Endothelial cell of umbilical vein (primary cell): Measurements from ENCODE around the gene FXYD6. TPM values are rescaled to one million over a fixed set of nuclear protein-coding genes. Genes with fewer than 3 reads are reported as not detected.

ENCODE experiments used
- BruUV-seq: library from RNA; stranded (reverse); fragments of 400-500 nt; replicated peaks from 2 replicates; lab custom pipeline; 2021; lab: Mats Ljungman, UMichigan
- CTCF ChIA-PET: fragments of 300-600, 350-600 bp; sonication (Branson Sonifier 250); formaldehyde crosslinking; loops from one replicate; lab custom pipeline; 2021; ENCODE audit warnings: antibody characterized with exemption, inconsistent platforms; lab: Charles Lee
- POLR2A ChIA-PET: fragments of 300-600, 350-600 bp; sonication (Branson Sonifier 250); formaldehyde crosslinking; loops from one replicate; lab custom pipeline; 2021; ENCODE audit warnings: antibody characterized with exemption, inconsistent platforms; lab: Charles Lee
- DNase-seq: peaks from one replicate; pipeline ENCODE4 v3.0.0-alpha.2; 2011; ENCODE audit warnings: low read depth, low spot score
- FAIRE-seq: peaks from 2 replicates; lab custom pipeline; 2011; peaks lifted over from hg19 to GRCh38; lab: Jason Lieb, UNC
- H2AFZ ChIP-seq: 2 replicates; pipeline ENCODE4 v1.6.0; 2012; ENCODE audit warnings: low read depth, low read length, control low read depth, inconsistent platforms
- H3K27ac ChIP-seq: 2 replicates; pipeline ENCODE4 v1.5.1; 2011; ENCODE audit warnings: low read depth, mild to moderate bottlenecking, control low read depth, low read length, moderate library complexity; ENCODE audit not compliant: insufficient read depth
- H3K27me3 ChIP-seq, 2 experiments: 2 replicates each; pipeline versions ENCODE4 v1.6.0 to v1.6.1; 2011; ENCODE audit warnings: low read length in 2 of 2, mixed read lengths in 1 of 2; ENCODE audit not compliant: control insufficient read depth in 2 of 2, insufficient read depth in 2 of 2
- H3K36me3 ChIP-seq, 2 experiments: 2 replicates in 1 of 2; 3 replicates in 1 of 2; pipeline ENCODE4 v1.5.1; 2011; ENCODE audit warnings: low read length in 2 of 2, mild to moderate bottlenecking in 1 of 2, moderate library complexity in 1 of 2; ENCODE audit not compliant: control insufficient read depth in 2 of 2, insufficient read depth in 2 of 2; ENCODE audit errors: extremely low read depth in 1 of 2
- H3K4me1 ChIP-seq: 3 replicates; pipeline ENCODE4 v1.5.1; 2011; ENCODE audit warnings: mild to moderate bottlenecking, low read length; ENCODE audit not compliant: control insufficient read depth, insufficient read depth; ENCODE audit errors: extremely low read depth
- H3K4me2 ChIP-seq: 2 replicates; pipeline ENCODE4 v1.6.1; 2011; ENCODE audit warnings: low read length, control low read depth, mixed read lengths; ENCODE audit not compliant: insufficient read depth
- H3K4me3 ChIP-seq, 3 experiments: fragments of 200-600 bp in 1 of 3; sonication (generic), shearing (Covaris generic) in 1 of 3; replicated peaks in 1 of 3; 2 replicates each; pipeline ENCODE4 v1.5.1; 2011 to 2016; ENCODE audit warnings: control low read depth in 3 of 3, low read length in 3 of 3, mild to moderate bottlenecking in 2 of 3, inconsistent platforms in 1 of 3, low read depth in 1 of 3, moderate library complexity in 1 of 3; ENCODE audit not compliant: insufficient read depth in 1 of 3
- H3K79me2 ChIP-seq: 2 replicates; pipeline ENCODE4 v1.6.0; 2012; ENCODE audit warnings: low read length, inconsistent platforms; ENCODE audit not compliant: control insufficient read depth, insufficient read depth
- H3K9ac ChIP-seq: replicated peaks from 2 replicates; pipeline ENCODE3; 2011; ENCODE audit warnings: low read length, control low read depth; ENCODE audit not compliant: insufficient read depth; ENCODE audit errors: extremely low read depth
- H3K9me1 ChIP-seq: replicated peaks from 3 replicates; pipeline ENCODE4 v1.6.0; 2011; ENCODE audit warnings: mild to moderate bottlenecking, low read length; ENCODE audit not compliant: control insufficient read depth, insufficient read depth; ENCODE audit errors: extremely low read depth
- H3K9me3 ChIP-seq: replicated peaks from 2 replicates; pipeline ENCODE4 v1.5.1; 2012; ENCODE audit warnings: low read length, inconsistent platforms; ENCODE audit not compliant: control insufficient read depth, insufficient read depth
- H4K20me1 ChIP-seq: replicated peaks from 2 replicates; pipeline ENCODE3; 2011; ENCODE audit warnings: mild to moderate bottlenecking, low read length; ENCODE audit not compliant: control insufficient read depth, insufficient read depth; ENCODE audit errors: extremely low read depth
- FOS ChIP-seq: IDR thresholded peaks from 2 replicates; pipeline ENCODE4 v1.6.1; 2011; ENCODE audit warnings: mild to moderate bottlenecking, low read length, moderate library complexity, borderline replicate concordance; ENCODE audit not compliant: insufficient read depth
- POLR2AphosphoS5 ChIP-seq: IDR thresholded peaks from 2 replicates; pipeline ENCODE4 v1.6.1; 2012; ENCODE audit warnings: low read depth, mild to moderate bottlenecking, control low read depth, low read length, moderate library complexity; ENCODE audit not compliant: insufficient read depth
- dilution Hi-C: fragments of 300-500 bp; cut with MboI; formaldehyde crosslinking; loops from one replicate; pipeline ENCODE4 v1.15.0; 2019; ENCODE audit warnings: low sequenced_read_pairs; ENCODE audit not compliant: extremely low pct_ligation_motif_present
- intact Hi-C: fragments of 100-400 bp; cut with micrococcal nuclease; formaldehyde crosslinking; loops from one replicate; pipeline ENCODE4 v1.10.0; 2022
- polyA plus RNA-seq, 4 experiments: library from polyadenylated mRNA; depleted of rRNA in 3 of 4; stranded (reverse) in 3 of 4; unstranded in 1 of 4; fragments of >200 nt; gene quantifications; 2 replicates each; pipeline versions ENCODE4 v1.2.1 to v1.2.3, GENCODE V29; 2011 to 2012; ENCODE audit warnings: missing spikeins in 1 of 4
- total RNA-seq: library from RNA; stranded (reverse); gene quantifications from 2 replicates; pipeline ENCODE4 v1.2.3, GENCODE V29; 2021
- TF ChIP-seq, protein P1 (sequence below), 2 donors: IDR thresholded peaks; 1 replicate in 1 of 2; 2 replicates in 1 of 2; pipeline ENCODE4 v1.5.1; 2011; ENCODE audit warnings: low read length in 2 of 2, mild to moderate bottlenecking in 2 of 2, moderate library complexity in 2 of 2, control low read depth in 1 of 2, inconsistent platforms in 1 of 2, low read depth in 1 of 2; ENCODE audit not compliant: insufficient read depth in 1 of 2; ENCODE audit errors: extremely low read depth in 1 of 2

The FXYD6 gene
- total and polyA plus RNA-seq, 2 donors (not counting 3 experiments of a cell fraction or from before 2014, with no cell fraction given): 1.4 to 8.7 TPM

DNA sequence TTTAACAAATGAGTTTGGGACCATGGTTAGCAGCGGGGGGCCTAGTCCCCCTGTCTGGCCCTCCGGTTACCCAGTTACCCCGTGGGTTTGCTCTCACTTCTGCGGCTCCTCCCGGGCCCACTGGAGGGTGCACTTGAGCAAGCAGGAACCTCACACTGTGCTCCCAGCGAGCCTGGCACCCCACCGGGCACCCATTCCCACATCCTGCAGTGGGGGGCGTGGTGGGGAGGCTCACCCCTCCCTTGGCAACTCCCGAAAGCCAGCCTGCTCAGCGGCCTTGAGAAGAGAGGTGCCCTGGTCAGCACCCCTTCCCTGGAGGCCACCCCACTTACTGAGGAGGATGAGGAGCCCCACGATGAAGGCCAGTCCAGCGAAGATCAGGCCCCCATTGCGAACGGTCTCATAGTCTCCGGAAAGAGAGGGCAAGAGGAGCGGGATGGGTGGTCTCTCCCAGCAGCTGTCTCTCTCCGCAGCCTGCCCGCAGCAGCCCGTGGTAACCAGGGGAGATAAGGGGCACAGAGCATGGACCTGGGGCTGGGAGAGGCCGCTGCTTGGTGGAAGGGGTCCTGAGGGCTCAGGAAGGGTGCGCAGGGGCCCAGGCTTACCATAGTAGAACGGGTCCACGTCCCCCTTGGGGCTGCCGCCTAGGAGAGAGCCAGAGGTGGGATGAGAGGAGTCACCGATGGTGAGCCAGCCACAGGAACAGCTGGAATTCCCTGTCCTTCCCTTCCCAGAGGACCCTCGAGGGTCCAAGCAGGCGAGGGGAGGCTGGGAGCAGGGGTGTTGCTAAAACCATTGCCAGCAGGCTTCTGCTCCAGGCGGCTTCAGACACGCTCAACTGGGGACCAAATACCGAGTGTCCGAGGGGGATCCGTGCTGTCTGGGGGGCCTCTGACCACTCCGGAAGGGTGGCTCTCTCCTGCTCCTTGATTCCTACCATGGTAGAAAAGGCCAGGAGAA lies 54.1 kb downstream of the FXYD6 start:
- TF ChIP-seq POLR2AphosphoS5 (no peak), FOS (no peak)
- TF ChIP-seq, protein P1, sequence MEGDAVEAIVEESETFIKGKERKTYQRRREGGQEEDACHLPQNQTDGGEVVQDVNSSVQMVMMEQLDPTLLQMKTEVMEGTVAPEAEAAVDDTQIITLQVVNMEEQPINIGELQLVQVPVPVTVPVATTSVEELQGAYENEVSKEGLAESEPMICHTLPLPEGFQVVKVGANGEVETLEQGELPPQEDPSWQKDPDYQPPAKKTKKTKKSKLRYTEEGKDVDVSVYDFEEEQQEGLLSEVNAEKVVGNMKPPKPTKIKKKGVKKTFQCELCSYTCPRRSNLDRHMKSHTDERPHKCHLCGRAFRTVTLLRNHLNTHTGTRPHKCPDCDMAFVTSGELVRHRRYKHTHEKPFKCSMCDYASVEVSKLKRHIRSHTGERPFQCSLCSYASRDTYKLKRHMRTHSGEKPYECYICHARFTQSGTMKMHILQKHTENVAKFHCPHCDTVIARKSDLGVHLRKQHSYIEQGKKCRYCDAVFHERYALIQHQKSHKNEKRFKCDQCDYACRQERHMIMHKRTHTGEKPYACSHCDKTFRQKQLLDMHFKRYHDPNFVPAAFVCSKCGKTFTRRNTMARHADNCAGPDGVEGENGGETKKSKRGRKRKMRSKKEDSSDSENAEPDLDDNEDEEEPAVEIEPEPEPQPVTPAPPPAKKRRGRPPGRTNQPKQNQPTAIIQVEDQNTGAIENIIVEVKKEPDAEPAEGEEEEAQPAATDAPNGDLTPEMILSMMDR (IDR thresholded peaks at IDR 0.05; ENCODE audit: extremely low read depth in 1 of 2, insufficient read depth in 1 of 2, low read depth in 1 of 2, low read length in 2 of 2): peak; percentile 37 to 83
- no peak overlapping the region for H3K4me3 ChIP-seq
- no peak overlapping the region for H3K27ac ChIP-seq
- no peak for DNase-seq
- no peak overlapping the region for H3K4me2 ChIP-seq
- BruUV-seq: no TSS peak
- no peaks in the 10 kb centered on the region for H3K27me3 ChIP-seq
- H4K20me1 ChIP-seq: no peaks in the 10 kb centered on the region
- CTCF ChIA-PET: interaction anchor here (1.0 to 12.2 kb wide), 13 partner anchors 11 to 396 kb away, joined by 3 to 520 read pairs (median 6); no protein-coding TSS in a partner anchor
- H3K9me1 ChIP-seq: no peaks in the 10 kb centered on the region
- intact Hi-C loops (loop anchor here (1.0 kb wide), 3 partner anchors 85 to 231 kb away; no protein-coding TSS in a partner anchor), dilution Hi-C loops (no loop called here)
- no peak for FAIRE-seq
- no peaks in the 10 kb centered on the region for H3K79me2 ChIP-seq
- no peak overlapping the region for H3K9ac ChIP-seq
- H3K36me3 ChIP-seq: no peaks in the 10 kb centered on the region
- POLR2A ChIA-PET: no interaction called here
- H2AFZ ChIP-seq: no peak overlapping the region
- peaks cover 39% of the 10 kb centered on the region for H3K4me1 ChIP-seq
- H3K9me3 ChIP-seq: no peaks in the 10 kb centered on the region
